Measurements from ENCODE around the gene PIK3CB. TPM values are rescaled to one million over a fixed set of nuclear protein-coding genes. Genes with fewer than 3 reads are reported as not detected.

The PIK3CB gene
- total RNA-seq, 1 experiment from 2014 or later, result 35.6 TPM

- H3K4me3 Mint-ChIP-seq, result no peak overlapping the region
- no peaks in the 10 kb centered on the region for H3K4me1 Mint-ChIP-seq
- H3T11ph ChIP-seq (ENCODE audit: low read length), result no peak overlapping the region
- peaks cover 0 to 4% (median 0%) of the 10 kb centered on the region in 3 experiments; a peak in 1 of 7 replicates for H3K36me3 Mint-ChIP-seq (ENCODE audit: insufficient read depth in 1 of 3, low read depth in 3 of 3)
- H3K23ac ChIP-seq (ENCODE audit: insufficient read length, low read depth, low read length), result no peak overlapping the region
- no peak overlapping the region for H3K4ac ChIP-seq (ENCODE audit: low read depth, low read length)
- H3K9me3 ChIP-seq (ENCODE audit: control insufficient read depth, low read depth, low read length), result no peaks in the 10 kb centered on the region
- TF ChIP-seq CTCF (conservative IDR thresholded peaks at IDR 0.05), result no peak
- no peaks in the 10 kb centered on the region for H3K27me3 Mint-ChIP-seq (ENCODE audit: low read depth)
- no peak overlapping the region for H2BK12ac ChIP-seq (ENCODE audit: insufficient read length, low read depth, low read length)
- H3K4me2 ChIP-seq (ENCODE audit: insufficient read depth, insufficient read length, low read length), result no peak overlapping the region
- H3K27ac ChIP-seq (ENCODE audit: insufficient read length, low read depth, low read length), result no peak overlapping the region
- H3K27ac Mint-ChIP-seq, result no peak overlapping the region; a peak in 1 of 7 replicates
- H2AK5ac ChIP-seq (ENCODE audit: insufficient read length, low read length), result no peak overlapping the region
- no peak overlapping the region for H3K18ac ChIP-seq (ENCODE audit: insufficient read length, low read depth, low read length)
- H3K9ac ChIP-seq (ENCODE audit: extremely low read depth, insufficient read length, low read length), result no peak overlapping the region
- peaks cover 0 to 8% of the 10 kb centered on the region in 2 experiments; a peak in 3 of 5 replicates for H3K9me3 Mint-ChIP-seq
- H3K14ac ChIP-seq (ENCODE audit: insufficient read depth, low read length), result no peak overlapping the region
- no peaks in the 10 kb centered on the region for H4K20me1 ChIP-seq (ENCODE audit: control insufficient read depth, insufficient read depth, insufficient read length)
- H3K79me2 ChIP-seq (ENCODE audit: insufficient read depth, low read length), result no peaks in the 10 kb centered on the region
- no peak overlapping the region for H2BK5ac ChIP-seq (ENCODE audit: insufficient read length, low read length)
- no peak overlapping the region for H4K5ac ChIP-seq (ENCODE audit: insufficient read length, low read depth, low read length)
- no peak overlapping the region for H2BK15ac ChIP-seq (ENCODE audit: low read depth, low read length)
- H2BK120ac ChIP-seq (ENCODE audit: low read depth, low read length, poor library complexity, severe bottlenecking), result no peak overlapping the region
- WGBS (ENCODE audit: extremely low coverage, insufficient read length, low lambda C conversion rate), result no CpG with 5 or more reads among the region's 10 CpGs
- H3K27me3 ChIP-seq (ENCODE audit: insufficient read depth, low read length), result no peaks in the 10 kb centered on the region
- H3K79me1 ChIP-seq (ENCODE audit: insufficient read depth, low read depth, low read length, poor library complexity, severe bottlenecking), result no peaks in the 10 kb centered on the region
- H4K91ac ChIP-seq (ENCODE audit: insufficient read length, low read depth, low read length), result no peak overlapping the region
- no peak for DNase-seq
- H4K8ac ChIP-seq (replicated peaks; ENCODE audit: insufficient read length, low read depth, low read length), result no peak overlapping the region
- no peaks in the 10 kb centered on the region for H3K4me1 ChIP-seq (ENCODE audit: insufficient read depth, low read length)
- H3K56ac ChIP-seq (ENCODE audit: insufficient read length, low read depth, low read length), result no peak overlapping the region
- H2BK20ac ChIP-seq (ENCODE audit: low read depth, low read length, poor library complexity, severe bottlenecking), result no peak overlapping the region
- H3K23me2 ChIP-seq (ENCODE audit: insufficient read length, low read depth, low read length, poor library complexity, severe bottlenecking), result no peaks in the 10 kb centered on the region
- H2AFZ ChIP-seq (ENCODE audit: low read length), result no peak overlapping the region
Observed at GRCh38 chr3:138873471-138874278, 38.9 kb upstream of the PIK3CB start.
